ENCODE results near the gene ELN.

The ELN gene

GRCh38 chr7:74092321-74092963 lies 64.5 kb downstream of the ELN start:
- DNase-seq (ENCODE audit: low read depth in 2 of 3, low spot score in 1 of 3) = no peak

DNA sequence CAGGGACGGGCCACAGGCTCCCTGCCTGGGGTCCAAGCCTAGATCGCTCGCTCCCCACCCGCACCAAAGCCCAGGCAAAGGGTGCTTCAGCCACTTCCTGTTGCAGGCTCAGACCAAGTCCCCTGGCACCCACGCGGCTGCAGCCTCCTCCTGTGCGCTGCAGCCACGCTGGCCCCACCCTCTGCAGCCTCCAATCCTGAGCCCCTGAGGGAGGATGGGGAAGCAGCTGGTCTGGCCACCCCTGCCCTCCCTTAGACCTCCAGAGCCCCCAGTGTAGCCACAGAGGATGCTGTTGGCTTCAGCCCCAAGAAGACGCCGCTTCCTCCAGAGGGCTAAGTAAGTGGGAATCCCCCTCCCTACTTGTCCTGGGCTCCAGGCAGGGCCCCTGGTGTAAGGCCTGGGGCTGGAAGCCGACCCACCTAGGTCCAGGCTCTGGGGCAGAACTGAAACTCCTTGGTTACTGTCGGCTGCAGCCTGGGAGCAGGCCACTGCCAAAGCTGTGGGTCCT lies 65.0 kb downstream of the ELN start:
- no peak for DNase-seq (ENCODE audit: low read depth in 2 of 3, low spot score in 1 of 3)

DNA sequence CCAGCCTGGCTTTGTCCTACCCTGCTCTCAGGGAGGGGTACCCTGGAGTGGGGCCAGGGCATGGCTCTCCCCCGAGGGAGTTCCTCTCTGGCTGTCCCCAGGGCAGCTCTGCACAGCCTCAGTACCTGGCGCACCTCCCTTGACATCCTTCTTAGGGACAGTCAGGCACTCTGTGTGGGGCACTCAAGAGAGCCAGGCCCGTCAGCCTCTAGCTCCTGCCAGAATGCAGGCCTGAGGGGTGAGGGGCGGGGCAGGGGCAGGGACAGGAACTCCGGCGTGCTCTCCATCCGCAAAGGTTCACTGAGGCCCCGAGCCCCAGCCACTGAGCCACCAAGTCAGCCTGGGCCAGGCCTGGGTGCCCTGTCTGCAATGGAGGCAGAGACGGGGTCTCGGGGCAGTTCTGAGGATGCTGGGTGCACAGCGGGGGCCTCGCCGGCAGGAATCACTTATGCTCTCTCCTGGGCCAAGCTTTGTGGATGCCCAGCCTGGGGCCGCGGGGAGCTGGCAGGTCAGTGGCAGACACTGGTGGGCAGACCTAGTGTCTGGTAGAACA lies 65.8 kb downstream of the ELN start:
- DNase-seq (ENCODE audit: low read depth in 2 of 3, low spot score in 1 of 3) = no peak

GRCh38 chr7:74094224-74095101 lies 66.5 kb downstream of the ELN start:
- peak; percentile 64 to 70 (median 69) for DNase-seq (ENCODE audit: low read depth in 2 of 3, low spot score in 1 of 3)

DNA sequence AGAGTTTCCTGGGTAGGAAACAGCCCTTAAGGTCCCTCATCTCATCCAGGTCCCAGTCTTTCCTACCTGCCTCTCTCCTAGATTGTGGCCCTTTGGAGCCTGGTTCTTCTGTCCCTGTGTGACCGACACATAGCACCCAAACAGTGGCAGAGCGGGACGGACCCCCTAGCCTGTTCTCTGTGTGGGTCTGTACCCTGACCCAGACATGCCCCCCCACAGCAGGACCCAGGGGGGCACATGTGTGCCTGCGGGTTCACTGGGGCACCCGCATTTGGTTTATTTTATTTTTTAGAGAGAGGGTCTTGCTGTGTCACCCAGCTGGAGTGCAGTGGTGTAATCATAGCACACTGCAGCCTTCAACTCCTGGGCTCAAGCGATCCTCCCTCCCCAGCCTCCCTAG lies 67.2 kb downstream of the ELN start:
- DNase-seq (ENCODE audit: low read depth in 2 of 3, low spot score in 1 of 3) = no peak

DNA sequence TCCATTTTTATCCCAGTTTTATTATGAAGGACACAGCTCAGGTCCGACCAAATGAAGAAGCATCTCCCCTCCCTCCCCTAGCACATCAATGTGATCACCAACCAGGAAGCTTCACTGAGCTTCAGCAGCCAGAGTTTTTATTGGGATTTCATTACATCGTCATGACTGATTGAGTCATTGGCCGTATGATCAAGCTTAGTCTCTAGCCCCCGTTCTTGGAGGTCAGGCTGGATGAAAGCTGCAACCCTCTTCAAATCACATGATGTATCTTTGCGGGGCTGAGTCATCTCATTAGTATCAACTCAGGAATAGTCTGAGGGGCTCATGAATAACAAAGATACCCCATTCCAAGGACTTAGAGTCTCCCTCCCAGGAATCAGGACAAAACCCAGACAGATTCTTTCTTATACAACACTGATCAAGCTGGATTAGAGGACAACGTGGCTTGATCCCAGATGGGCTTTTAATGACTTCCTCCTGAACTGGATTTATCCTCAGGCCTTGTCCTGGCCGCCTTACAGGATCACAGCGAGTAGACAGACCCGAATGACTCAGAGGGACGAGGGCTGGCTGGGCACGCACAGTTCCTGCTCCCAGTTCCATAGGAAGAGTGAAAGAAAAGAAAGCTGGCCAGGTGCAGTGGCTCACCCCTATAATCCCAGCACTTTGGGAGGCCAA lies 70.1 kb downstream of the ELN start:
- DNase-seq (ENCODE audit: low read depth in 2 of 3, low spot score in 1 of 3) = no peak

GRCh38 chr7:74099031-74099430 lies 71.1 kb downstream of the ELN start:
- no peak for DNase-seq (ENCODE audit: low read depth in 2 of 3, low spot score in 1 of 3)

GRCh38 chr7:74101061-74101681 lies 73.2 kb downstream of the ELN start:
- DNase-seq (ENCODE audit: low read depth in 2 of 3, low spot score in 1 of 3) = no peak

DNA sequence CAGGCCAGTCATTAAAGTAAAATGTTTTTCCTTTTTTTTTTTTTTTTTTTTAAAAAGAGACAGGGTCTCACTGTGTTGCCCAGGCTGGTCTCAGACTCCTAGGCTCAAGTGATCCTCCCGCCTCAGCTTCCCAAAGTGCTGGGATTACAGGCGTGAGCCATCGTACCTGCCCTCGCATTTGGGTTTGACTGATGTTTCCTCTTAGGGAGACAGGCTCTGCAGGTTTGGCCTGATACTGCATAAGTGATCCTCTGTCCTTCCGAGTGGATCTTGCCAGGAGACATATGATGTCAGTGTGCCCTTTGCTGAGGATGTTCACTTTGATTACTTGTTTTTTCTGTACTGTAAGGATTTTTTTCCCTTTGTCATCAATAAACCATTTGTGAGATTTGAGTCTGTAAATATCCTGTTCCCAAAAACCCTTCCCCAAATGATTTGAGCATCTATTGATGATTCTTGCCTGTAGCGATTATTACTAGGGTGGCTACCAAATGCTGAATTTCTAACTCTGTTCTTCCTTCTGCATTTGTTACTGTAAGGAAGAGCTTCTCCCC lies 75.3 kb downstream of the ELN start:
- DNase-seq (ENCODE audit: low read depth in 2 of 3, low spot score in 1 of 3) = no peak

- DNase-seq (ENCODE audit: low read depth in 2 of 3, low spot score in 1 of 3) = no peak
Measured at GRCh38 chr7:74104702-74105101, 76.7 kb downstream of the ELN start.

DNA sequence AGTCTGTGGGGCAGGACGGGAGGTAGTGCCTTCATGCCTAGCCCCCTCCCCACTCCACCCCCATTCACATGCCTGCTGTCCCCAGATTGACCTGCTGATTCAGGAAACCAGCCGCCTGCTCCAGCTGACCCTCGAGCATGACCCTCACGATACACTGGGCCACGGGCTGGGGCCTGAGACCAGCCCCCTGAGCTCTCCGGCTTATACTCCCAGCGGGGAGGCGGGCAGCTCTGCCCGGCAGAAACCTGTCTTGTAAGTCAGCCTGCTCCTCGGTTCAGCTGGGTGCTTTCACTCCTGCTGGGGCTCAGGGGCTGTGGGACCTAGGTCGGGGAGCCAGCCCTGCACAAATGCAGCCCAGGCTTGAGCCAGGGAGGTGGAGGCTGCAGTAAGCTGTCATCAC lies 78.0 kb downstream of the ELN start:
- DNase-seq (ENCODE audit: low read depth in 2 of 3, low spot score in 1 of 3) = no peak

- no peak for DNase-seq (ENCODE audit: low read depth in 2 of 3, low spot score in 1 of 3)
Measured at GRCh38 chr7:74106846-74107245, 78.9 kb downstream of the ELN start.

DNA sequence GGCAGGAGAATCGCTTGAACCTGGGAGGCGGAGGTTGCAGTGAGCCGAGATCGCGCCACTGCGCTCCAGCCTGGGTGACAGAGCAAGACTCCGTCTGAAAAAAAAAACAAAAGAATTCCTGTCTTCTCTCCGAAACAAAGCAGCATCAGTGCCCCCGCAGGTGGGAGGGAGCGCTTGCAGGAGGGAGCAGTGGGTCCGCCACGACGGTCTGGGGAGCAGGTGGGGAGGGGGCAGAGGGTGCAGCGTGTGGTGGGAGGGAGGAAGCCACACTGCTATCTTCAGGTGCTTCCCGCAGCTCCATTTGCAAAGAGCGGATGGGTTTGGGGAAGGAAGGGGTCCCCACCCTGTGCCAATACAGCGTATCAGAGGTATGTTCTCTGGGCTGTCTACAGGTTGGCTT lies 87.4 kb downstream of the ELN start:
- DNase-seq (ENCODE audit: low read depth in 2 of 3, low spot score in 1 of 3) = no peak

GRCh38 chr7:74116356-74116755 lies 88.4 kb downstream of the ELN start:
- no peak for DNase-seq (ENCODE audit: low read depth in 2 of 3, low spot score in 1 of 3)
